Adrenal gland (tissue), 12 donors: ENCODE results near the gene HOXD4. TPM values are rescaled to one million over a fixed set of nuclear protein-coding genes. Genes with fewer than 3 reads are reported as not detected.

Source experiments
- DNase-seq, 7 donors: peaks; one replicate each; pipeline ENCODE4 v3.0.0-alpha.2; 2019 to 2020
- H3K27ac ChIP-seq, 5 donors: fragments of 200-600 bp; sonication (generic) in 4 of 5; 1 replicate in 3 of 5; 2 replicates in 2 of 5; pipeline versions ENCODE4 v1.5.1 to v1.8.0; 2016 to 2020; ENCODE audit warnings: mild to moderate bottlenecking in 1 of 5
- H3K27me3 ChIP-seq: fragments of 200-600 bp; 2 replicates; pipeline ENCODE4 v1.8.0; 2021
- H3K36me3 ChIP-seq, 2 donors: fragments of 200-600 bp; replicated peaks in 1 of 2; 1 replicate in 1 of 2; 2 replicates in 1 of 2; pipeline versions ENCODE4 v1.5.1 to v1.8.0; 2018 to 2022
- H3K4me1 ChIP-seq, 2 donors: fragments of 200-600 bp; replicated peaks in 1 of 2; 1 replicate in 1 of 2; 2 replicates in 1 of 2; pipeline versions ENCODE4 v1.5.1 to v1.8.0; 2018 to 2021
- H3K4me3 ChIP-seq, 4 donors: fragments of 200-600 bp; sonication (generic) in 3 of 4; one replicate each; pipeline ENCODE4 v1.5.1; 2016 to 2018
- H3K9me3 ChIP-seq, 3 donors: fragments of 200-600 bp; sonication (generic) in 1 of 3; replicated peaks in 1 of 3; 1 replicate in 2 of 3; 2 replicates in 1 of 3; pipeline versions ENCODE4 v1.5.1 to v1.8.0; 2016 to 2021
- POLR2A ChIP-seq, 2 donors: fragments of 450-650 bp; IDR thresholded peaks; one replicate each; pipeline ENCODE4 v1.6.1; 2017; ENCODE audit warnings: antibody characterized with exemption in 2 of 2, mild to moderate bottlenecking in 2 of 2, moderate library complexity in 1 of 2
- WGBS, 4 donors: extraction: QIAGEN DNeasy Blood & Tissue Kit in 2 of 4; methylation state at CpG; one replicate each; pipeline versions ENCODE4 v1.1.5 to v1.1.7; 2013 to 2017; 5-methylcytosine and 5-hydroxymethylcytosine counted together
- intact Hi-C, 2 donors: fragments of 100-400 bp; cut with DNase I; formaldehyde crosslinking; loops; one replicate each; pipeline versions ENCODE4 v1.14.1 to v1.15.0; 2022 to 2023
- polyA plus RNA-seq, 3 donors: library from polyadenylated mRNA; stranded (reverse); fragments of 200-250 nt in 2 of 3; fragments of 350-450 nt in 1 of 3; fragmentation: Illumina TruSeq in 1 of 3; extraction: RNeasy Lipid Tissue Mini Kit (QIAGEN cat#74804) in 1 of 3; gene quantifications; one replicate each; pipeline ENCODE4 v1.2.3, GENCODE V29; 2013 to 2014
- total RNA-seq, 9 donors: library from RNA; depleted of rRNA in 4 of 9; stranded (reverse); fragments of >200 nt in 4 of 9; fragments of 120-200 nt in 1 of 9; fragmentation: NEBNext Ultra II Directional in 1 of 9; extraction: Animal tissue kit (Norgen Biotek cat#: 25700) in 1 of 9; gene quantifications; one replicate each; pipeline versions ENCODE4 v1.1.0 to v1.2.4, GENCODE V29; 2013 to 2023
- TF ChIP-seq, protein P1 (sequence below), 6 experiments: fragments of 450-650 bp in 4 of 6; fragments of 200-600 bp in 2 of 6; sonication (generic) in 1 of 6; IDR thresholded peaks; 1 replicate in 5 of 6; 2 replicates in 1 of 6; pipeline versions ENCODE4 v1.5.1 to v1.8.0; 2016 to 2021; ENCODE audit warnings: antibody characterized with exemption in 6 of 6, mild to moderate bottlenecking in 2 of 6, moderate library complexity in 1 of 6
- donor health status: healthy with polysubstance abuse.
- donor health status: Bipolar disorder and iron deficiency.
- donor health status: DM: yes; HTN: yes; CAD: no.
- donor health status: DM: no; HTN: no; CAD: no.
- donor health status: DM: no; HTN: no; CAD: no.
- donor health status: DM: yes; HTN: yes; CAD: no.

HOXD4 gene
- total and polyA plus RNA-seq, 12 donors = 1.9 to 38.5 (median 9.3) TPM

DNA sequence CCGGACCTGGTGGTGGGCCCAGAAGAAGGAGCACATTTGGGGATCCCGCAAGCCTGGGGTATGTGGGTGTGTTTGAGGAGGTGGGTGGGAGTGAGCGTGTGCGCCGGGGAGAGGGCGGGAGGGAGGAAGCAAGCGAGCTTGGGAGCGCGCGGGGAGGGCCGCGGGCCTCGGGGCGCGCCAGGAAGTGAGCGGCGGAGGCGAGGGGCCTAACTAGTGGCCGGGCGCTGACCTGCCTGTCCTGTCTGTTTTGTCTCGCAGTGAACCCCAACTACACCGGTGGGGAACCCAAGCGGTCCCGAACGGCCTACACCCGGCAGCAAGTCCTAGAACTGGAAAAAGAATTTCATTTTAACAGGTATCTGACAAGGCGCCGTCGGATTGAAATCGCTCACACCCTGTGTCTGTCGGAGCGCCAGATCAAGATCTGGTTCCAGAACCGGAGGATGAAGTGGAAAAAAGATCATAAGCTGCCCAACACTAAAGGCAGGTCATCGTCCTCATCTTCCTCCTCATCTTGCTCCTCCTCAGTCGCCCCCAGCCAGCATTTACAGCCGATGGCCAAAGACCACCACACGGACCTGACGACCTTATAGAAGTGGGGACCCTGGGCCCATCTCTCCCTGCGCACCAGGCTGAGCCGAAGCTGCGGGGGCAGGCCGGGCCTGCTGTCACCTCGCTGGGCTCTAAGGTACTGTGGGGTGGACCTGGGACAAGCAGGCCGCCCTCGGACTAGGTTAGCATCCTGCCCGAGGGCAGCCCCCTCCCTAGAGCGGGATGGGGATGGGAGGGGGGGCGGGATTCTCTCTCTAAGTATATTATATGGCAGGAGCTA, 1.2 kb downstream of the HOXD4 start:
- Histone ChIP-seq H3K4me3 (no peak overlapping the region), H3K27me3 (no peaks in the 10 kb centered on the region), H3K36me3 (peaks cover 0 to 30% of the 10 kb centered on the region in 2 donors), H3K27ac (no peak overlapping the region), H3K4me1 (no peaks in the 10 kb centered on the region), H3K9me3 (no peaks in the 10 kb centered on the region)
- intact Hi-C loops = no loop called here
- no peak for TF ChIP-seq POLR2A (IDR thresholded peaks at IDR 0.05)
- TF ChIP-seq, protein P1, sequence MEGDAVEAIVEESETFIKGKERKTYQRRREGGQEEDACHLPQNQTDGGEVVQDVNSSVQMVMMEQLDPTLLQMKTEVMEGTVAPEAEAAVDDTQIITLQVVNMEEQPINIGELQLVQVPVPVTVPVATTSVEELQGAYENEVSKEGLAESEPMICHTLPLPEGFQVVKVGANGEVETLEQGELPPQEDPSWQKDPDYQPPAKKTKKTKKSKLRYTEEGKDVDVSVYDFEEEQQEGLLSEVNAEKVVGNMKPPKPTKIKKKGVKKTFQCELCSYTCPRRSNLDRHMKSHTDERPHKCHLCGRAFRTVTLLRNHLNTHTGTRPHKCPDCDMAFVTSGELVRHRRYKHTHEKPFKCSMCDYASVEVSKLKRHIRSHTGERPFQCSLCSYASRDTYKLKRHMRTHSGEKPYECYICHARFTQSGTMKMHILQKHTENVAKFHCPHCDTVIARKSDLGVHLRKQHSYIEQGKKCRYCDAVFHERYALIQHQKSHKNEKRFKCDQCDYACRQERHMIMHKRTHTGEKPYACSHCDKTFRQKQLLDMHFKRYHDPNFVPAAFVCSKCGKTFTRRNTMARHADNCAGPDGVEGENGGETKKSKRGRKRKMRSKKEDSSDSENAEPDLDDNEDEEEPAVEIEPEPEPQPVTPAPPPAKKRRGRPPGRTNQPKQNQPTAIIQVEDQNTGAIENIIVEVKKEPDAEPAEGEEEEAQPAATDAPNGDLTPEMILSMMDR (IDR thresholded peaks at IDR 0.05) = no peak
- WGBS, 4 donors = 59 to 77% (median 66%) methylated on average over 39 to 48 of the region's 48 CpGs
- peak in 1 of 7 donors; percentile 47 for DNase-seq

DNA sequence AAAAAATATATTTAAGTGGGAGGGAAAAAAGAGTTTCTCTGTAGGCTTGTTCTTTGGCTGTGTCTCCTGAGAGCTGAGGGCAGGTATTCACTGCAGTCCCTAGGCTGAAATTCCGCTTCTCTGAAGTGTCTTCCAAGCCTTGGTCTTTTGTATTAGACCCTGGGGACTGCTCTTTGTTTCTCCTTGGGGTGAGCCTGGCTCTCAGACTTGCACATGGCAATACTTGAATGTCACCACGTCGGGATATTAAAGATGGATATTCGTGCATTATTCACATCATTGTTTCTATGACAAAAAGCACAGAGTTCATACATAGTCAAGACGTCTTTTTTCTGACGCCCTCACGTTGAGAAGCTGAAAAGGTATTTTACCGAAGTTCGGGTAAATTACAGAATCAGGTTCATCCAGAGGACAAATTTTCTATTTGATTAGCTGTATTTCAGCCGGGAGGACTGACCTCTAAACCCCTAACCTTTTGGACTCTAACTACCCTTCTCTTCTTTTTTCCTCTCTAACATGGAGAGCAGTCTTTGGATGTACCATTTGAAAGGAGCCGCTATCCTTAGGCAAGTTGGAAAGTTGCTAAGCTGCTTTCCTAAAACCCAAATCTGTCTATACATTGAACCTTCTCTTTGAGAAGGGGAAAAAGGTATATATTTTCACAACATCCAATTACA, 3.4 kb downstream of the HOXD4 start:
- no peaks in the 10 kb centered on the region for H3K9me3 ChIP-seq
- no peak for TF ChIP-seq POLR2A (IDR thresholded peaks at IDR 0.05)
- TF ChIP-seq, protein P1 (IDR thresholded peaks at IDR 0.05) = no peak
- no peak for DNase-seq
- WGBS, 4 donors = 81 to 85% (median 82%) methylated on average over 11 of the region's 11 CpGs
- H3K4me3 ChIP-seq = no peak overlapping the region
- no peaks in the 10 kb centered on the region for H3K4me1 ChIP-seq
- no peak overlapping the region for H3K27ac ChIP-seq
- intact Hi-C loops = no loop called here
- H3K27me3 ChIP-seq = no peaks in the 10 kb centered on the region
- H3K36me3 ChIP-seq = peaks cover 0 to 30% of the 10 kb centered on the region in 2 donors

DNA sequence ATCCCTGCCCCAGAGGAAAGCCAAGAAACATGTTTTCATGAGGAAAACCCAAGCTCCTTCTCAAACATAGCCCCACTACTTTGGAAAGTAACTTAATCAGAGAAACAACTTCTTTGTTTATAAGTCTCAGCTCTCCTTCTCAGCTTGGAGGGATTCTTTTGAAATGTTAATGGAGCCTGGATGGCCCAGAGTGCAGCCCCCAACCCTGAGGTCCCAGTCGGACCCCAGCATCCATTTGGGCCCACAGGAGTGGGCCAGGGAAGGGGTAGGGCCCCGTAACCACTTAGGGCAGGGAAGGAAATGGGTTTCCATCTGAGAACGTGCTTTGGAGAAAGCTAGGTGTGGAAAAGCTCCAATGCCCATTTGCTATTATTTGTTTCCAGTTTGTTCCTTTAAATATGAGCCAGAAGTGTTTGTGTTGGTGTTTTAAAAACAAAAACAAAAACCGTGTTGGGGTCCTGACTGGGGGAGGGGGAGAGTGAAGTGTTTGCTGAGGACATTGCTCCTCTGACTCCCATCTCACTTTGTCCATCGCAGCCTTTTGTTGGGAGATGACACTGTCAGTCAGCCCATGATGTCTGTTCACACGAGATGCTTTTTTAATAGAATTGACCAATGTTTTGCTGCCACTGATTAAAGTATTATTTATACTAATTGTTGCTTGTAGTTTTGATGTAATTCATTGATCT, 4.2 kb downstream of the HOXD4 start:
- Histone ChIP-seq H3K27ac (no peak overlapping the region), H3K4me3 (no peak overlapping the region), H3K9me3 (no peaks in the 10 kb centered on the region), H3K27me3 (no peaks in the 10 kb centered on the region), H3K36me3 (peaks cover 0 to 30% of the 10 kb centered on the region in 2 donors), H3K4me1 (no peaks in the 10 kb centered on the region)
- no peak for TF ChIP-seq POLR2A (IDR thresholded peaks at IDR 0.05)
- TF ChIP-seq, protein P1 (IDR thresholded peaks at IDR 0.05) = no peak
- 70 to 81% (median 73%) methylated on average over 5 to 6 of the region's 6 CpGs for WGBS, 4 donors
- intact Hi-C loops = no loop called here
- DNase-seq = no peak

DNA sequence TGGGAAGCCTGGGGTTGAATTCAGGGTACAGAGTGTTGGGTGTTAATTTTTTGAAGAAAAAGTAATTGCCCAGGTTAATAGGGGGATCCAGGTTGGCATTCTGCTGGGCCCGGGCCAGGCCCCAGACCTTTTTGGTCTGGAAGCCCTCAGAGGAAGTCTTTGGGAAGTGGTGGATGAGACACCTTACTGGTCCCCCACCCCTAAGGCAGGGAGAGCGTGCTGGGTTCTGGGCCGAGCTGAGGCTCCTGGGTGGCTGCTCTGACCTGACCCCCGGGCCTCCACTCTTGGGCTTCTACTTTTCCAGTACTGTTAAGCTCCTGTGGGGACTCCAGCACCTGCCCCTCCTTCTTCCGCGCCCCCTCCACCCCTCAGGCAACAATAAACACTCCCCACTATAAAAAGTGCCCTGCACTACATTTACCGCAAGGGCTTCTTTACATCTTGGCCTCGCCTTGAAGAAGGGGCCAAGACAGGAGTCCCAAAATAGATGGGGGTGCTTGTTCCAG, 5.0 kb downstream of the HOXD4 start:
- H3K27ac ChIP-seq = no peak overlapping the region
- no peak for DNase-seq

More for the DNA sequence above, 5.0 kb downstream of the HOXD4 start:
- intact Hi-C loops = no loop called here
- Histone ChIP-seq H3K4me1 (no peaks in the 10 kb centered on the region), H3K4me3 (no peak overlapping the region), H3K9me3 (no peaks in the 10 kb centered on the region), H3K36me3 (peaks cover 0 to 30% of the 10 kb centered on the region in 2 donors), H3K27me3 (no peaks in the 10 kb centered on the region)
- 74 to 92% (median 86%) methylated on average over 8 of the region's 8 CpGs for WGBS, 4 donors
- TF ChIP-seq, protein P1 (IDR thresholded peaks at IDR 0.05) = no peak
- no peak for TF ChIP-seq POLR2A (IDR thresholded peaks at IDR 0.05)
